ENCODE measurements around the gene SELENOW.

Gene SELENOW

GRCh38 chr19:47824396-47824795 is 45.9 kb downstream of the SELENOW start:
- no peak for DNase-seq

DNA sequence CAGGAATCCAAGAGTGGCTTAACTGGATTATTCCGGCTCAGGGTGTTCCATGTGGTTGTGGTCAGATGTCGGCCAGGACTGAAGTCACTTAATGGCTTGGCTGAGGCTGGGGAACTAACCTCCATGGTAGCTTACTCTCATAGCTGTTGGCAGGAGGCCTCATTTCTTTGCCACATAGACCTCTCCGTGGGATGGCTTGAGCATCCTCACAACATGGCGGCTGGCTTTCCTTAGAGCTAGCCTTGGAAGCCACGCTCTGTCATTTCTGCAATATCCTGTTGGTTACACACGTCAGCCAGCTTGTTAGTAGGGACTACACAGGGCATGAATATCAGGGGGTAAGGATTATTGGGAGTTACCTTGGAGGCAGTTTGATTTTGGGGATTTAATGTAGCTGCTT is 48.3 kb downstream of the SELENOW start:
- DNase-seq = no peak

- no peak for DNase-seq
These were observed 54.2 kb downstream of the SELENOW start for GRCh38 chr19:47832723-47833122.

Data from stimulated activated CD4-positive, alpha-beta T cell treated with anti-CD3 and anti-CD28 coated beads, Interleukin-2, amount 100 ng/mL, for 24 hours (primary cell).